Measurements from ENCODE around the gene LSAMP. TPM values are rescaled to one million over a fixed set of nuclear protein-coding genes. Genes with fewer than 3 reads are reported as not detected.

The LSAMP gene
- total and polyA plus RNA-seq, 2 experiments from 2014 or later = 4.6 to 6.0 TPM

DNA sequence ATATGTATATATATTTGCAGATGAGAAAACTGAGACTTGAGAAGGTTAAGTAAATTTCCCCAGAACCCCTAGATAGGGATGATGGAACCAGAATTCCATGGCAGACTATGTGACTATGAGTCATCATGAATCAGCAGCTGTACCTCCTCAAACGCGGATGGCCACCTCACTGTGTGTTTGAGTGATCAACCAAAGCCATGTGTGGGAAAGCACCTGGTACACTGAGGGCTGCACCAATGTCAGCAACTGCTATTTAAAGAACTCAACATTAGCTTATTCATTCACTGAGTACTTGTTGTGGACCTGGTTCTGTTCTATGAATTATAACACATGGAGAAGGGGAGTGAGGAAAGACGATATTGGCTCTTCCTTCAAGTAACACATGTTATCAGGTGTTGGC lies 445.0 kb downstream of the LSAMP start:
- H3K27me3 ChIP-seq = no peaks in the 10 kb centered on the region
- H3K27ac ChIP-seq = no peak overlapping the region
- H3K4me1 ChIP-seq (ENCODE audit: low read depth) = no peaks in the 10 kb centered on the region
- DNase-seq (ENCODE audit: low read depth in 1 of 2, low spot score in 1 of 2) = peak in 1 of 2 donors; percentile 71
- TF ChIP-seq, protein P1, sequence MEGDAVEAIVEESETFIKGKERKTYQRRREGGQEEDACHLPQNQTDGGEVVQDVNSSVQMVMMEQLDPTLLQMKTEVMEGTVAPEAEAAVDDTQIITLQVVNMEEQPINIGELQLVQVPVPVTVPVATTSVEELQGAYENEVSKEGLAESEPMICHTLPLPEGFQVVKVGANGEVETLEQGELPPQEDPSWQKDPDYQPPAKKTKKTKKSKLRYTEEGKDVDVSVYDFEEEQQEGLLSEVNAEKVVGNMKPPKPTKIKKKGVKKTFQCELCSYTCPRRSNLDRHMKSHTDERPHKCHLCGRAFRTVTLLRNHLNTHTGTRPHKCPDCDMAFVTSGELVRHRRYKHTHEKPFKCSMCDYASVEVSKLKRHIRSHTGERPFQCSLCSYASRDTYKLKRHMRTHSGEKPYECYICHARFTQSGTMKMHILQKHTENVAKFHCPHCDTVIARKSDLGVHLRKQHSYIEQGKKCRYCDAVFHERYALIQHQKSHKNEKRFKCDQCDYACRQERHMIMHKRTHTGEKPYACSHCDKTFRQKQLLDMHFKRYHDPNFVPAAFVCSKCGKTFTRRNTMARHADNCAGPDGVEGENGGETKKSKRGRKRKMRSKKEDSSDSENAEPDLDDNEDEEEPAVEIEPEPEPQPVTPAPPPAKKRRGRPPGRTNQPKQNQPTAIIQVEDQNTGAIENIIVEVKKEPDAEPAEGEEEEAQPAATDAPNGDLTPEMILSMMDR (IDR thresholded peaks at IDR 0.05; ENCODE audit: low read depth, low read length) = no peak
- H3K36me3 ChIP-seq = no peaks in the 10 kb centered on the region
- H3K4me3 ChIP-seq = no peak overlapping the region
- no peaks in the 10 kb centered on the region for H3K9me3 ChIP-seq (ENCODE audit: low read depth)

DNA sequence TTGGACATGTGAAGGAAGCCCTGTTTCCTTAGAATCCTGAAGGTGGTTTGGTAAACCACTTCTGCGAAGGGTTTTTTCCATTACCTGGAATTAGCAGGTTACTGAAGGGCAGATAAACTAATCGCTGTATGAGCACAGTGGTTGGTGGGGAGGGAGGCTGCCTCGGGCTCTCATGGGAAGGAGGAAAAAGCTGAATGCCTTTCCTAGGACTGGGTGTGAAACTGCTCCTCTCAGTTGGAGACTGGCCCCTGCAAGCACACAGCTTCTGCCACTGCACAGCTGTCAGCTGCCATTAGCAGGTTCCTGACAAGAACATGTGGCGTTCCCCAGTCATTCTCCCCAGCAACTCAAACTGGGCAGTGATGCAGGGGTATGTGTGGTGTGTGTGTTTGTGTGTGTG lies 445.7 kb downstream of the LSAMP start:
- TF ChIP-seq, protein P1 (IDR thresholded peaks at IDR 0.05; ENCODE audit: low read depth, low read length) = no peak
- DNase-seq (ENCODE audit: low read depth in 1 of 2, low spot score in 1 of 2) = peak in 1 of 2 donors; percentile 32
- no peaks in the 10 kb centered on the region for H3K27me3 ChIP-seq
- H3K36me3 ChIP-seq = no peaks in the 10 kb centered on the region
- no peaks in the 10 kb centered on the region for H3K9me3 ChIP-seq (ENCODE audit: low read depth)
- H3K4me3 ChIP-seq = no peak overlapping the region
- H3K27ac ChIP-seq = no peak overlapping the region
- no peaks in the 10 kb centered on the region for H3K4me1 ChIP-seq (ENCODE audit: low read depth)

DNA sequence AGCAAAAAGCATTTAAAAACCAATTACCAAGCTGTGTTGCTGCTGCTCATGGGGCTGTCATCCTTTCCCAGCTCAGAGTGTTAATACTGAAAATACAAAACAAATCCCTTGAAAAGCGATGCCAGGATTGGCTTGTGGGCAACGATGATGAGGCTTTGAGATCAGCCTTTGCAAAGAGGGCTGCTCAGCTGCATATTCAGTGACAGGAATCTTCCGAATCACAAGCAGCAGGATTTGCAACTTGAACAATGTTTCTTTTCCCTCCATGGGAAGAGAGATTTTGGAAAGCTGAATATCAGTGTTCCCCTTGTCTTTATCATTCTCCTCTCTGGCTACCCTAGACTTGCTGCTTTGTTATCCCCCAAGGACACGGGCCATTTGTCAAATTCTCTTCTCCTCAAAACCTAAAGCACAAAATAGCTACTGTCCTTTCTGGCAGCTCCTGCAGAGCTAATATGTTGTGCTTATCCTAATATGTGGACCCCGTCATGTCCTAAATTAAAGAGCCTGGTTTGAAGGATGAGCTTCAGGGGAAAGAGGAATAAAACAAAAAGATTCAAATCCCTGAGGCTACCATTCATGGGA lies 446.2 kb downstream of the LSAMP start:
- H3K4me3 ChIP-seq = no peak overlapping the region
- no peak for DNase-seq (ENCODE audit: low read depth in 1 of 2, low spot score in 1 of 2)
- H3K27me3 ChIP-seq = no peaks in the 10 kb centered on the region
- no peaks in the 10 kb centered on the region for H3K4me1 ChIP-seq (ENCODE audit: low read depth)
- no peaks in the 10 kb centered on the region for H3K36me3 ChIP-seq
- H3K9me3 ChIP-seq (ENCODE audit: low read depth) = no peaks in the 10 kb centered on the region
- H3K27ac ChIP-seq = no peak overlapping the region
- TF ChIP-seq, protein P1 (IDR thresholded peaks at IDR 0.05; ENCODE audit: low read depth, low read length) = no peak

DNA sequence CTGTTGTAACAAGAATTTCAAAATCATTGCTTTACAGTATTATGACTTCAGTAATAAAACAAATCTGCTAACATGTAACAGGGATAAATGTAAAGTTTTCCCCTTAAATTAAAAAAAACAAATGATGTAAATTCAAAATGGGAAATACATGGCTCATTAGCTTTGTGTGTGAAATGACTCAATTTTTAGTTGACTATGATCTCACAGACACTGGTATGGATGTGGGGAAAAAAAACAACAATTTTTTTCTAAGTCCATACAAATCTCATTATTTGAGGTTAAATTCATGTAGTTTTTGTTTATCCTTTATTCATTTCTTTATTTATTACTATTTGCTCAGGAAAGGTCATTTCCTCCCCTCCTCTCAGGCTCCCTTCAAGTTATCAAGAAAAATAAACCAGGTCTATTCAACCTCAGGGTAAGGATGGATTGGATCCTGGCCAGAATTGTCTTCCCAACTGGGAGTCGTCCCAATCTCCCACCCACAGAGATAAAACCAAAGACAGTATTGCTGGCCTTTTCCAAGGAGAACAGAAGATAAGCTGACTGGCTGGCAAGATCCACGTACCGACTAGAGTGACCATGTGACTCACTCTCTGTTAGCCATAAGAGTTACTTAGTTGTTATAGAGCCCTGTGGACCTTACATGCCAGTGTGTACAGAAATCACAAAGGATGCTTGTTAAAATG lies 448.7 kb downstream of the LSAMP start:
- H3K9me3 ChIP-seq (ENCODE audit: low read depth) = no peaks in the 10 kb centered on the region
- H3K27ac ChIP-seq = no peak overlapping the region
- TF ChIP-seq, protein P1 (IDR thresholded peaks at IDR 0.05; ENCODE audit: low read depth, low read length) = no peak
- no peaks in the 10 kb centered on the region for H3K27me3 ChIP-seq
- peak in 1 of 2 donors; percentile 44 for DNase-seq (ENCODE audit: low read depth in 1 of 2, low spot score in 1 of 2)
- no peaks in the 10 kb centered on the region for H3K4me1 ChIP-seq (ENCODE audit: low read depth)
- H3K36me3 ChIP-seq = no peaks in the 10 kb centered on the region
- H3K4me3 ChIP-seq = no peak overlapping the region

DNA sequence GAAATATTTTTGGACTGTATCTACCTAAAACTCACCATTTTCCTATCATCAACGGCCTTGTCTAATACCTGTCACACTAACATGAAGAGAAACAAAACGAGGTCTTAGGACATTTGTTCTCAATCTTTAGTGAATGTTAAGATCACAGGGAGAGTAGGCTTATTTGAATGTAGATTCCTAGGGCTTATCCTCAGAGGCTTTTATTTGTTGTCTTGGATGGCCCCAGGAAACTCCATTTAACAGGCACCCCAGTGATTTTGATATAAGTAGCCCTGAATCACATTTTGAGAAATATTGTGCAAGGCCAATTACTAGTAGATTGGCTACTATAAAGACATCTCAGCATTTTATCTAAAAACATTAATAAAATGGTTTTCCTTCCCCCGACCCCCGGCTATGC lies 454.6 kb downstream of the LSAMP start:
- TF ChIP-seq, protein P1 (IDR thresholded peaks at IDR 0.05; ENCODE audit: low read depth, low read length) = no peak
- Histone ChIP-seq H3K4me1 (ENCODE audit: low read depth) (no peaks in the 10 kb centered on the region), H3K36me3 (no peaks in the 10 kb centered on the region), H3K27ac (no peak overlapping the region), H3K9me3 (ENCODE audit: low read depth) (no peaks in the 10 kb centered on the region), H3K4me3 (no peak overlapping the region), H3K27me3 (no peaks in the 10 kb centered on the region)
- no peak for DNase-seq (ENCODE audit: low read depth in 1 of 2, low spot score in 1 of 2)
